GM12878 (cell line): ENCODE measurements around the gene IL1RAPL1. TPM values are rescaled to one million over a fixed set of nuclear protein-coding genes. Genes with fewer than 3 reads are reported as not detected.

Source experiments
- ATAC-seq: fragments of 200-7000 bp; cut with Tn5 transposase; 3 replicates; pipeline ENCODE4 v1.9.1; 2020; ENCODE audit warnings: mild to moderate bottlenecking, moderate library complexity
- BruUV-seq: library from RNA; stranded (reverse); fragments of 400-500 nt; replicated peaks from 2 replicates; lab custom pipeline; 2021; lab: Mats Ljungman, UMichigan
- CTCF ChIA-PET: fragments of 300-600 bp; sonication (Branson Sonifier 250); formaldehyde crosslinking; extraction: SDS; loops from one replicate; lab custom pipeline; 2021; ENCODE audit warnings: inconsistent platforms; lab: Yijun Ruan, JAX
- POLR2A ChIA-PET: fragments of 350-600 bp; formaldehyde crosslinking; extraction: SDS; loops from one replicate; lab custom pipeline; 2021; ENCODE audit warnings: inconsistent platforms; lab: Charles Lee
- RAD21 ChIA-PET: fragments of 300-600 bp; sonication (Branson Sonifier 250); formaldehyde crosslinking; loops from one replicate; lab custom pipeline; 2023; ENCODE audit warnings: antibody characterized with exemption; ENCODE audit not compliant: unreplicated experiment; lab: Charles Lee
- SMC1A ChIA-PET: fragments of 300-600 bp; sonication (Branson Sonifier 250); formaldehyde crosslinking; loops from one replicate; lab custom pipeline; 2023; ENCODE audit not compliant: unreplicated experiment, uncharacterized antibody; lab: Charles Lee
- DNase-seq: peaks from one replicate; pipeline ENCODE4 v3.0.0-alpha.2; 2011; ENCODE audit warnings: low read depth, low spot score
- FAIRE-seq: peaks from 3 replicates; lab custom pipeline; 2011; peaks lifted over from hg19 to GRCh38; lab: Jason Lieb, UNC
- H2AFZ ChIP-seq: 2 replicates; pipeline ENCODE4 v1.6.0; 2011; ENCODE audit warnings: low read depth, low read length, control low read depth; ENCODE audit not compliant: control insufficient read depth
- H3K27ac ChIP-seq: 2 replicates; pipeline ENCODE4 v1.5.1; 2011; ENCODE audit warnings: control low read depth; ENCODE audit not compliant: control insufficient read depth, insufficient read depth
- H3K27me3 ChIP-seq, 2 experiments: replicated peaks in 1 of 2; 2 replicates each; pipeline versions ENCODE4 v1.6.0 to v1.6.1; 2011; ENCODE audit warnings: low read length in 1 of 2; ENCODE audit not compliant: control insufficient read depth in 2 of 2, insufficient read depth in 2 of 2
- H3K36me3 ChIP-seq, 2 experiments: 2 replicates each; pipeline ENCODE4 v1.5.1; 2011; ENCODE audit warnings: low read length in 1 of 2; ENCODE audit not compliant: control insufficient read depth in 2 of 2, insufficient read depth in 2 of 2
- H3K4me1 ChIP-seq: 2 replicates; pipeline ENCODE4 v1.6.1; 2011; ENCODE audit warnings: mild to moderate bottlenecking, low read length, moderate library complexity, mixed read lengths; ENCODE audit not compliant: control insufficient read depth, insufficient read depth
- H3K4me2 ChIP-seq: 2 replicates; pipeline ENCODE4 v1.6.0; 2011; ENCODE audit warnings: control low read depth; ENCODE audit not compliant: control insufficient read depth, insufficient read depth
- H3K4me3 ChIP-seq: fragments of 200-600 bp; sonication (generic); 2 replicates; pipeline ENCODE4 v1.5.1; 2016
- H3K79me2 ChIP-seq: 2 replicates; pipeline ENCODE4 v1.6.0; 2011; ENCODE audit warnings: low read length; ENCODE audit not compliant: control insufficient read depth, insufficient read depth
- H3K9ac ChIP-seq: 2 replicates; pipeline ENCODE4 v1.8.0; 2011; ENCODE audit warnings: low read length, control low read depth, mixed read lengths; ENCODE audit not compliant: control insufficient read depth, insufficient read depth
- H3K9me3 ChIP-seq: replicated peaks from 3 replicates; pipeline ENCODE4 v1.5.1; 2011; ENCODE audit warnings: mild to moderate bottlenecking, low read length; ENCODE audit not compliant: control insufficient read depth, insufficient read depth
- H4K20me1 ChIP-seq: 2 replicates; pipeline ENCODE4 v1.6.0; 2011; ENCODE audit not compliant: control insufficient read depth, insufficient read depth
- ATF7 ChIP-seq: fragments of 450-650 bp; IDR thresholded peaks from 2 replicates; pipeline ENCODE4 v1.6.1; 2016; ENCODE audit warnings: low read depth, mild to moderate bottlenecking
- CHD2 ChIP-seq: IDR thresholded peaks from 2 replicates; pipeline ENCODE4 v1.6.1; 2011; ENCODE audit warnings: low read depth, low read length, improper control_type of control experiment, borderline replicate concordance
- EZH2 ChIP-seq: IDR thresholded peaks from 2 replicates; pipeline ENCODE4 v1.6.1; 2012; ENCODE audit warnings: low read depth, mild to moderate bottlenecking, control low read depth, inconsistent platforms, low read length, borderline replicate concordance; ENCODE audit not compliant: control insufficient read depth
- GABPA ChIP-seq: IDR thresholded peaks from 2 replicates; pipeline ENCODE4 v1.6.1; 2014; ENCODE audit warnings: antibody characterized with exemption, low read depth, mild to moderate bottlenecking, inconsistent platforms
- KDM1A ChIP-seq: fragments of 200-600 bp; sonication (generic); IDR thresholded peaks from 2 replicates; pipeline ENCODE4 v1.6.1; 2016; ENCODE audit warnings: borderline replicate concordance
- MEF2A ChIP-seq: IDR thresholded peaks from 2 replicates; pipeline ENCODE4 v1.6.1; 2011; ENCODE audit warnings: low read depth, mild to moderate bottlenecking, low read length, moderate library complexity; ENCODE audit not compliant: insufficient read depth
- NFXL1 ChIP-seq: fragments of 450-650 bp; IDR thresholded peaks from 2 replicates; pipeline ENCODE4 v1.6.1; 2017; ENCODE audit warnings: antibody characterized with exemption, mild to moderate bottlenecking, borderline replicate concordance
- NR2C2 ChIP-seq: IDR thresholded peaks from 2 replicates; pipeline ENCODE4 v1.6.1; 2011; ENCODE audit warnings: borderline replicate concordance, low read depth; ENCODE audit not compliant: control insufficient read depth, insufficient read length
- NRF1 ChIP-seq: conservative IDR thresholded peaks from 2 replicates; pipeline ENCODE4 v1.6.1; 2011; ENCODE audit warnings: mild to moderate bottlenecking, low read depth, low read length, improper control_type of control experiment
- PAX5 ChIP-seq: IDR thresholded peaks from 2 replicates; pipeline ENCODE4 v1.6.1; 2011; ENCODE audit warnings: low read depth, low read length, borderline replicate concordance
- RAD21 ChIP-seq: IDR thresholded peaks from 2 replicates; pipeline ENCODE4 v1.6.1; 2011; ENCODE audit warnings: mild to moderate bottlenecking, low read depth, low read length, moderate library complexity; ENCODE audit not compliant: insufficient read depth
- TCF7 ChIP-seq: IDR thresholded peaks from 2 replicates; pipeline ENCODE4 v1.6.1; 2014; ENCODE audit warnings: antibody characterized with exemption, borderline replicate concordance
- whole genome bisulfite sequencing: methylation state at CpG from one replicate; pipeline ENCODE4 v1.1.6; 2016; ENCODE audit warnings: low lambda C conversion rate; ENCODE audit not compliant: insufficient replicate concordance, insufficient coverage; ENCODE audit errors: missing lambda C conversion rate; 5-methylcytosine and 5-hydroxymethylcytosine counted together
- in situ Hi-C: fragments of 300-500 bp; cut with MboI; formaldehyde crosslinking; loops from 9 replicates; pipeline ENCODE4 v1.14.3; 2018; ENCODE audit warnings: mixed read lengths
- intact Hi-C: fragments of 100-400 bp; cut with micrococcal nuclease; formaldehyde crosslinking; loops from one replicate; pipeline ENCODE4 v1.14.2; 2022; ENCODE audit not compliant: unreplicated experiment
- polyA plus RNA-seq, 11 experiments: library from polyadenylated mRNA; depleted of rRNA in 4 of 11; unstranded in 6 of 11; stranded (reverse) in 5 of 11; fragments of >200 nt; fragmentation: Nextera tagmentation in 4 of 11; fragmentation: Illumina TruSeq in 1 of 11; extraction: Ambion mirVana in 4 of 11; extraction: Trizol in 1 of 11; gene quantifications; 1 replicate in 1 of 11; 2 replicates in 10 of 11; pipeline versions ENCODE4 v1.2.1 to v1.2.3, GENCODE V29; 2011 to 2016; ENCODE audit warnings: inconsistent platforms in 2 of 11, missing spikeins in 2 of 11, low read depth in 1 of 11
- total RNA-seq, 4 experiments: library from RNA; depleted of rRNA in 3 of 4; stranded (reverse); fragments of >200 nt in 3 of 4; fragmentation: Illumina TruSeq in 1 of 4; extraction: Trizol in 1 of 4; gene quantifications; 2 replicates each; pipeline versions ENCODE4 v1.2.1 to v1.2.3, GENCODE V29; 2013 to 2021

IL1RAPL1 gene
- total and polyA plus RNA-seq, 10 of the 15 experiments (the other 5 are each of a cell fraction or from before 2014, with no cell fraction given) = not detected

DNA sequence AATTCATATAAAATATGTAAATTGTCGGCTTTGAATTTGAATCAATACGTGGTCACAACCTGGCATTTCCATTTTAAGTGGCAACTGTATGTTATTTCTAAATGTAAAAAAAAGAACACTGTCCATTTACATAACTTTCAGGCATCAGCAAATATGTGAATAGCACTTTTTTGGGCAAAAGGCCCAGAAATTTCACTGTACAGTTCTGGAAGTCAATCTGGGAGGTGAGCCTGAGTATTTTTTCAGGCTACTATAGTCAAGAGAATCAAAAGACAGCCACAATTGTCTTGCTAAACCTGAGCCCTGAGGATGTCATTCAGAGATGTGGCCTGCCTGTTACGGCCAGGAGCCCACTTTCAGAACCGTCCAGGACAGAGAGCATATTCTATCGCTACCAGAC, 1084.2 kb downstream of the IL1RAPL1 start (continued):
- TF ChIP-seq MEF2A (no peak), CHD2 (no peak), EZH2 (no peak), NFXL1 (no peak), GABPA (no peak)

DNA sequence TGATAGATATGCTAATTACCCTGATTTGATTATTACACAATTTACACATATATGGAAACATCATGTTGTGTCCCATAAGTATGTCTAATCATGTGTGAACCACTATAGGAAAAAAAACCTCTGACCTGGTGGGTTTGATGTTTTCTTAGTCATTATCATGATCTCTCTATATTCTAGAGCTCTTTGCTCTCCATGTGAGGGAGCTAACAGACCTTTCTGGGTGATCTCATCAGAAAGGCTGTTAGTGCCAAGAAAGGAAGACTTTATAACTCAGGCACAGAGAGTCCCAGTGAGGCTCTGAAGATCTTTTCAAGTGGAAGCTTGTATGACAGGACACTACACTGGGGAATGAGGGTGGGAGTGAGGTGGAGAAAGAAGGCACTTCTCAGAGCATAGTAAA, 1100.4 kb downstream of the IL1RAPL1 start:
- ChIA-PET SMC1A (no interaction called here), RAD21 (no interaction called here), CTCF (no interaction called here), POLR2A (no interaction called here)
- H3K79me2 ChIP-seq = no peaks in the 10 kb centered on the region
- H4K20me1 ChIP-seq = no peaks in the 10 kb centered on the region
- no peak overlapping the region for H3K4me2 ChIP-seq
- ATAC-seq (no peak), DNase-seq (no peak), FAIRE-seq (no peak)
- in situ Hi-C loops = no loop called here
- H3K4me3 ChIP-seq = no peak overlapping the region
- H3K9ac ChIP-seq = no peak overlapping the region
- BruUV-seq = no TSS peak
- no peaks in the 10 kb centered on the region for H3K36me3 ChIP-seq
- intact Hi-C loops = no loop called here
- H3K27ac ChIP-seq = no peak overlapping the region
- peak; percentile 21; the same call in 1 of the 2 replicates for TF ChIP-seq RAD21
- TF ChIP-seq KDM1A = no peak
- TF ChIP-seq TCF7 = no peak
- H3K27me3 ChIP-seq = no peaks in the 10 kb centered on the region
- no peak overlapping the region for H2AFZ ChIP-seq
- H3K4me1 ChIP-seq = no peaks in the 10 kb centered on the region
- no peaks in the 10 kb centered on the region for H3K9me3 ChIP-seq

GRCh38 chrX:29690061-29690460, 1102.8 kb downstream of the IL1RAPL1 start:
- DNase-seq = no peak
- FAIRE-seq = no peak
- no peak overlapping the region for H3K4me2 ChIP-seq
- intact Hi-C loops = no loop called here
- no peak overlapping the region for H3K9ac ChIP-seq
- no TSS peak for BruUV-seq
- 74% methylated on average over 3 of the region's 3 CpGs for WGBS
- H4K20me1 ChIP-seq = no peaks in the 10 kb centered on the region
- H3K4me1 ChIP-seq = no peaks in the 10 kb centered on the region
- ChIA-PET CTCF (no interaction called here), POLR2A (no interaction called here)
- H3K79me2 ChIP-seq = no peaks in the 10 kb centered on the region
- H3K36me3 ChIP-seq = no peaks in the 10 kb centered on the region
- no peaks in the 10 kb centered on the region for H3K9me3 ChIP-seq
- no peak overlapping the region for H2AFZ ChIP-seq
- TF ChIP-seq PAX5 = no peak
- TF ChIP-seq ATF7 = no peak
- TF ChIP-seq NRF1 = no peak
- TF ChIP-seq NR2C2 = no peak
- TF ChIP-seq, all 136 proteins: peak for 0
- in situ Hi-C loops = no loop called here
- no peak for ATAC-seq
- no peak overlapping the region for H3K4me3 ChIP-seq
- no peak overlapping the region for H3K27ac ChIP-seq
- no peaks in the 10 kb centered on the region for H3K27me3 ChIP-seq
- SMC1A ChIA-PET = no interaction called here
- RAD21 ChIA-PET = no interaction called here
